ENCODE results near the gene PLPP6.
A peak's percentile ranks its signal among the peaks of the same experiment; 100 is the strongest.

The PLPP6 gene

GRCh38 chr9:4714266-4715016 is 52.3 kb downstream of the PLPP6 start:
- no peak overlapping the region for H3K4me3 ChIP-seq (replicated peaks; ENCODE audit: low read depth, low read length)
- TF ChIP-seq, protein P1, sequence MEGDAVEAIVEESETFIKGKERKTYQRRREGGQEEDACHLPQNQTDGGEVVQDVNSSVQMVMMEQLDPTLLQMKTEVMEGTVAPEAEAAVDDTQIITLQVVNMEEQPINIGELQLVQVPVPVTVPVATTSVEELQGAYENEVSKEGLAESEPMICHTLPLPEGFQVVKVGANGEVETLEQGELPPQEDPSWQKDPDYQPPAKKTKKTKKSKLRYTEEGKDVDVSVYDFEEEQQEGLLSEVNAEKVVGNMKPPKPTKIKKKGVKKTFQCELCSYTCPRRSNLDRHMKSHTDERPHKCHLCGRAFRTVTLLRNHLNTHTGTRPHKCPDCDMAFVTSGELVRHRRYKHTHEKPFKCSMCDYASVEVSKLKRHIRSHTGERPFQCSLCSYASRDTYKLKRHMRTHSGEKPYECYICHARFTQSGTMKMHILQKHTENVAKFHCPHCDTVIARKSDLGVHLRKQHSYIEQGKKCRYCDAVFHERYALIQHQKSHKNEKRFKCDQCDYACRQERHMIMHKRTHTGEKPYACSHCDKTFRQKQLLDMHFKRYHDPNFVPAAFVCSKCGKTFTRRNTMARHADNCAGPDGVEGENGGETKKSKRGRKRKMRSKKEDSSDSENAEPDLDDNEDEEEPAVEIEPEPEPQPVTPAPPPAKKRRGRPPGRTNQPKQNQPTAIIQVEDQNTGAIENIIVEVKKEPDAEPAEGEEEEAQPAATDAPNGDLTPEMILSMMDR (IDR thresholded peaks at IDR 0.05; ENCODE audit: low read length, missing control alignments), result no peak
- peak; percentile 16 for DNase-seq (ENCODE audit: low read depth)

Measured in fibroblast of pulmonary artery (primary cell).